RWPE2 (cell line): ENCODE data around the gene HOXC10.
A peak's percentile ranks its signal among the peaks of the same experiment; 100 is the strongest.

ENCODE experiments used
- ATAC-seq: fragments of 200-7000 bp; cut with Tn5 transposase; 3 replicates; pipeline ENCODE4 v1.9.1; 2021; ENCODE audit warnings: low read depth
- DNase-seq: peaks from one replicate; pipeline ENCODE4 v3.0.0-alpha.2; 2020; ENCODE audit warnings: low spot score
- H3K27ac ChIP-seq: fragments of 450-650 bp; 2 replicates; pipeline ENCODE4 v1.5.1; 2017; ENCODE audit warnings: mild to moderate bottlenecking; ENCODE audit not compliant: poor library complexity, severe bottlenecking
- H3K27me3 ChIP-seq: fragments of 250-450 bp; sonication (Bioruptor Pico); 2 replicates; pipeline ENCODE4 v1.5.1; 2021; ENCODE audit warnings: mild to moderate bottlenecking, moderate library complexity; ENCODE audit not compliant: insufficient read depth, poor library complexity, severe bottlenecking
- H3K36me3 ChIP-seq: fragments of 250-450 bp; sonication (Bioruptor Pico); 2 replicates; pipeline ENCODE4 v1.5.1; 2020; ENCODE audit warnings: low read depth, mild to moderate bottlenecking, moderate library complexity
- H3K4me1 ChIP-seq: fragments of 250-450 bp; sonication (Bioruptor Pico); 2 replicates; pipeline ENCODE4 v1.5.1; 2021; ENCODE audit warnings: mild to moderate bottlenecking, moderate library complexity; ENCODE audit not compliant: insufficient read depth, poor library complexity, severe bottlenecking
- H3K4me3 ChIP-seq: fragments of 250-450 bp; sonication (Bioruptor Pico); 2 replicates; pipeline ENCODE4 v1.5.1; 2021; ENCODE audit warnings: mild to moderate bottlenecking, moderate library complexity; ENCODE audit not compliant: severe bottlenecking
- H3K9me3 ChIP-seq: fragments of 250-450 bp; sonication (Bioruptor Pico); 2 replicates; pipeline ENCODE4 v1.5.1; 2021; ENCODE audit warnings: mild to moderate bottlenecking, moderate library complexity; ENCODE audit not compliant: severe bottlenecking
- TF ChIP-seq, protein P1 (sequence below): fragments of 450-650 bp; IDR thresholded peaks from one replicate; pipeline ENCODE4 v1.5.1; 2017; ENCODE audit warnings: mild to moderate bottlenecking, moderate library complexity; ENCODE audit not compliant: poor library complexity, severe bottlenecking

Gene HOXC10

DNA sequence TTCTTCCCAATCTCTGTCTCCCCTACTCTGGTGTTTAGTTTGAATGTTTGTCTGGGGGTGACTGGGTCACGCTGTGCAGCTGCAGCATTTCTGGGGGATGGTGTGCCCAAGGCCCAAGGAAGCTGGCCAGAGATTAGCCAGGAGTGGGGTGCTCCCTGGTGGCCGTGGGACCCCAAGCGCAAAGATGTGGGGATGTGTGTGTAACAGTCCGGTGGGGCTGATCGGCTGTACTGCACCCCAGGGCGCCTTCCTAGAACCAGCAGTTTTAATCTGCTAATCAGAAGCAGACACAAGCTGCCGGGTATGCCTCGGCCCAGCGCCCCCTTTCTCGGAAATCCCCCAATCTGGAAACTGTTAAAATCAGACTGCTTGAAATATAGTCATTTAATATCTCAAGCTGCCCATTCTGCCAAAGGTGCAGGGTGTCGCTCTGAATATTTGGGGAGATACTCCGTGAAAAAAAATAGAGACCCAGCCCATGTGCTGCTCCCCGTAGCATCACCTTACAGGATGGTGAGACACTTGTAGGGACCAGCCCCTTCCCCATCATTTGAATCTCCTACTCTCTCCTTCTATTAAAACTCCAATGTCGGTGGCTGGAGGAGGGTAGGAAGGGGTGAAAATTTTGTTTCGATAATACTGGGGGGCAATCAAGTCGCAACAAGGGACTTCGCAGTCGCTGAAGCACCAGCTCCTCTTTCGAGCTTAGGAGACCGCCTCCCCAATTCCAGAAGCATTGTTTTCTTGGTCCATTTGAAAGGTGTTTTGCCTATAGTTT is 19.3 kb downstream of the HOXC10 start:
- H3K27me3 ChIP-seq: peaks cover 86% of the 10 kb centered on the region
- H3K27ac ChIP-seq: no peak overlapping the region
- no peak overlapping the region for H3K4me3 ChIP-seq
- H3K36me3 ChIP-seq: no peaks in the 10 kb centered on the region
- H3K4me1 ChIP-seq: no peaks in the 10 kb centered on the region
- ATAC-seq (no peak), DNase-seq (no peak)
- no peaks in the 10 kb centered on the region for H3K9me3 ChIP-seq
- TF ChIP-seq, protein P1, sequence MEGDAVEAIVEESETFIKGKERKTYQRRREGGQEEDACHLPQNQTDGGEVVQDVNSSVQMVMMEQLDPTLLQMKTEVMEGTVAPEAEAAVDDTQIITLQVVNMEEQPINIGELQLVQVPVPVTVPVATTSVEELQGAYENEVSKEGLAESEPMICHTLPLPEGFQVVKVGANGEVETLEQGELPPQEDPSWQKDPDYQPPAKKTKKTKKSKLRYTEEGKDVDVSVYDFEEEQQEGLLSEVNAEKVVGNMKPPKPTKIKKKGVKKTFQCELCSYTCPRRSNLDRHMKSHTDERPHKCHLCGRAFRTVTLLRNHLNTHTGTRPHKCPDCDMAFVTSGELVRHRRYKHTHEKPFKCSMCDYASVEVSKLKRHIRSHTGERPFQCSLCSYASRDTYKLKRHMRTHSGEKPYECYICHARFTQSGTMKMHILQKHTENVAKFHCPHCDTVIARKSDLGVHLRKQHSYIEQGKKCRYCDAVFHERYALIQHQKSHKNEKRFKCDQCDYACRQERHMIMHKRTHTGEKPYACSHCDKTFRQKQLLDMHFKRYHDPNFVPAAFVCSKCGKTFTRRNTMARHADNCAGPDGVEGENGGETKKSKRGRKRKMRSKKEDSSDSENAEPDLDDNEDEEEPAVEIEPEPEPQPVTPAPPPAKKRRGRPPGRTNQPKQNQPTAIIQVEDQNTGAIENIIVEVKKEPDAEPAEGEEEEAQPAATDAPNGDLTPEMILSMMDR: peak; percentile 20

DNA sequence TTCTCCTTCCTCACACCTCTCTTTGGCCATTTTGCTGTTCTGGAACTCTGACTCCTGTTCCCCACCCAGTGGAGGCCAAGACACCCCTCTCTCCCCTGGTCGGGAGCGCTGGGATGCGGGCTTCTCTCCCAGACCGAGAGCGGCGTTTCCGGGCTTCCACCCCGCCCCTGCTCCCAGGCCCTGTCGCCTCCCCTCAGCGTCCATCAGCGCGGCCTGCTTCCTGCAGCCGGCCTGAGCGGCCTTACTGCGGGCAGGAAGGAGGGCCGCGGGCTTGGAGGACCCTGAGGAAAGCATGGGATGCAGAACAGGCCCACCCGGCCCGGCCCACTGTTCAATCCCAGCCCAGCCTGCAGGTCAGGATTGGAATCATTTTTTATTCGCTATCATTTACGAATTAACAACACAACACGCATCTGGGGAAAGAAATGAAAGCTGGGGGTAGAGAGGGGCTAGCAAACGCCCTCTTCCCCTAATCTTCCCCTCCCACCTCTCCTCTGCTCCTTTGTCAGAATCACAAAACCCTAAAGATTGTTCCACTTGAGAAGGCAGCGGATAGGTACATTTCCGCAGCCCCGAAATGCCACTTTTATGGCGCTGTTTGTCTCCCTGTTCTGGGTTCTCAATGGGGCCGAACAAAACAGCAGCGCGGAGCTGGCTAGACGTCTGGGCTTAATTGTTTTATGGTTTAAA is 20.0 kb downstream of the HOXC10 start:
- Histone ChIP-seq H3K9me3 (no peaks in the 10 kb centered on the region), H3K27ac (no peak overlapping the region), H3K27me3 (peaks cover 87% of the 10 kb centered on the region), H3K4me3 (no peak overlapping the region), H3K36me3 (no peaks in the 10 kb centered on the region), H3K4me1 (no peaks in the 10 kb centered on the region)
- no peak for DNase-seq
- TF ChIP-seq, protein P1: no peak
- ATAC-seq: no peak

DNA sequence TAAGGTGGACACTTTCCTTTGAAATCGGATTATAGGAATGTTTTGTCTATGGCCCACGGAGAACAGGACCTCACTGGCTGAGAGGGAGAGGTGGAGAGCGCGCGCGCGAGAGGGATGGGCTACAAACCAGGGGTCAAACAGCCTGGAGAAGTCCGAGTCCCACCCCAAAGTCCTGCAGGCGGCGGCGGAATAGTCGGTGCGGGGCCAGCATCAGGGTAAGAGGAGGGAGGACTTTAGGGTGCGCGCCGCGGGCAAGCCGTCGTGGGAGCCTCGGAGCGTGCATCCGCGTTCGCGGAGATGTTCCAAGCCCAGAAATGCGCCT is 20.5 kb downstream of the HOXC10 start:
- ATAC-seq (no peak), DNase-seq (no peak)
- Histone ChIP-seq H3K27me3 (peaks cover 87% of the 10 kb centered on the region), H3K27ac (no peak overlapping the region), H3K36me3 (no peaks in the 10 kb centered on the region), H3K4me3 (no peak overlapping the region), H3K9me3 (no peaks in the 10 kb centered on the region), H3K4me1 (no peaks in the 10 kb centered on the region)
- TF ChIP-seq, protein P1: no peak

DNA sequence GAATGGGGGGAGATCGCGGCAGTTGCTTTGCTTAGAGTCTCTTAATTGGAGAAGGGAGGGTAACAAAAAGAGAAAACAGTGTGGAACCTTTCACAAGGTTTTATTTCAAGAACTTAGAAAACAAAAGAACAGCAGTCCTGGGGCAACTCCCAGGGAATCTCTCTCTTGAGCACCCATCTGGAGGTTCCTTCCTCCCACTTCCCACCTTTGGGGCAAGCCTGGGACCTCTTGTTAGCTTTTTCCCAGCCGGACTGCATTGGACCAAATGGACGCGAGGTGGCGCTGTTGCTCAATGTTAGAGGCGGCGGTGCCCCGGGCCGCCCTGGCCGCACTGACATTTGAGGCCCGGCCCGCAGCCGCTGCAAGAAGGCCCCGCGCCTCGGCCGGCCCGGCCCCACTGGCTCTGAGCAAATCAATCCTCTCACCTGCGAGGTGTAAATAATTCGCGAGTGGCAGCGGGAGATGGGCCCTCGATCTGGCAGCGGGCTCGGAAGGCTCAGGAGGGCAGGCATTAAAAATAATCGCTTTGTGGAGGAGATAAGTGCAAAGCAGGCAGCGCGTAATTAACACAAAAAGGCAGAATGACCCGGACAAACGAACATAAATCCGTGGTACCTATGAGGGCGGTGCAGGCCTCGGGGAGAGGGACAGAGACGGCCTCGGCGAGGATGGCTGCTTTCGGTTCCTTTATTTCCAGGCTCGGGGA is 21.1 kb downstream of the HOXC10 start:
- H3K27ac ChIP-seq: no peak overlapping the region
- no peak for DNase-seq
- H3K27me3 ChIP-seq: peaks cover 87% of the 10 kb centered on the region
- H3K4me1 ChIP-seq: no peaks in the 10 kb centered on the region
- no peaks in the 10 kb centered on the region for H3K9me3 ChIP-seq
- no peaks in the 10 kb centered on the region for H3K36me3 ChIP-seq
- peak overlapping the region; percentile 5 for H3K4me3 ChIP-seq
- ATAC-seq: peak; percentile 71
- TF ChIP-seq, protein P1: peak; percentile 90
